Urothelium cell line (cell line): Measurements from ENCODE around the gene BRME1.

Experiments used
- DNase-seq: peaks from one replicate; pipeline ENCODE4 v3.0.0; 2011; ENCODE audit warnings: low spot score, mixed read lengths
- FAIRE-seq: peaks from 2 replicates; lab custom pipeline; 2011; peaks lifted over from hg19 to GRCh38; lab: Jason Lieb, UNC

The BRME1 gene

GRCh38 chr19:13905634-13906520, at the start of gene BRME1, which contains the start of gene CC2D1A:
BRME1 (minus strand) TSS chr19:13906117; CDS start chr19:13904892, 1,225 bp downstream.
CC2D1A (plus strand) TSS chr19:13906201; CDS start chr19:13906442, 241 bp downstream.
- FAIRE-seq (peak; percentile 53), DNase-seq (peak; percentile 95)

GRCh38 chr19:13954185-13954584, 48.3 kb upstream of the BRME1 start:
- FAIRE-seq (no peak), DNase-seq (no peak)

- FAIRE-seq (no peak), DNase-seq (peak; percentile 46)
Measured at GRCh38 chr19:13952931-13953531, 47.1 kb upstream of the BRME1 start.

- no peak for FAIRE-seq
- peak; percentile 99 for DNase-seq
Measured at GRCh38 chr19:13952154-13952930, 46.4 kb upstream of the BRME1 start, which contains the start of gene DCAF15. DCAF15 (plus strand) TSS chr19:13952509; CDS start chr19:13952513, 4 bp downstream.

GRCh38 chr19:13951799-13952153, 45.9 kb upstream of the BRME1 start:
- DNase-seq (no peak), FAIRE-seq (no peak)

GRCh38 chr19:13951043-13951442, 45.1 kb upstream of the BRME1 start:
- FAIRE-seq (no peak), DNase-seq (no peak)

GRCh38 chr19:13946414-13946813, 40.5 kb upstream of the BRME1 start:
- no peak for FAIRE-seq
- no peak for DNase-seq

- FAIRE-seq: no peak
- DNase-seq: no peak
Measured at GRCh38 chr19:13942023-13942684, 36.2 kb upstream of the BRME1 start.

- DNase-seq (peak; percentile 68), FAIRE-seq (no peak)
Measured at GRCh38 chr19:13938301-13939064, 32.6 kb upstream of the BRME1 start, which contains the start of gene PODNL1. PODNL1 (minus strand) TSS chr19:13938417; CDS start chr19:13938181, 236 bp downstream.

- peak; percentile 30 for DNase-seq
- peak; percentile 85 for FAIRE-seq
Measured at GRCh38 chr19:13937479-13938300, 31.8 kb upstream of the BRME1 start.

GRCh38 chr19:13935765-13936510, 30.0 kb upstream of the BRME1 start:
- DNase-seq (peak; percentile 45), FAIRE-seq (no peak)

GRCh38 chr19:13934785-13935109, 28.8 kb upstream of the BRME1 start:
- FAIRE-seq (no peak), DNase-seq (no peak)

GRCh38 chr19:13932911-13933393, 27.0 kb upstream of the BRME1 start:
- DNase-seq: no peak
- FAIRE-seq: no peak

- no peak for DNase-seq
- no peak for FAIRE-seq
Measured at GRCh38 chr19:13932149-13932637, 26.3 kb upstream of the BRME1 start.

GRCh38 chr19:13931391-13932148, 25.7 kb upstream of the BRME1 start:
- FAIRE-seq: no peak
- DNase-seq: no peak

GRCh38 chr19:13930402-13930801, 24.5 kb upstream of the BRME1 start:
- DNase-seq: no peak

GRCh38 chr19:13929956-13930355, 24.0 kb upstream of the BRME1 start:
- DNase-seq (no peak), FAIRE-seq (no peak)

More at GRCh38 chr19:13930402-13930801, 24.5 kb upstream of the BRME1 start:
- no peak for FAIRE-seq
